ENCODE measurements around the gene ARHGAP8. TPM values are rescaled to one million over a fixed set of nuclear protein-coding genes. Genes with fewer than 3 reads are reported as not detected.

Gene ARHGAP8
- total and polyA plus RNA-seq, 2 donors (not counting 3 experiments of a cell fraction or from before 2014, with no cell fraction given): not detected

- no peaks in the 10 kb centered on the region for H3K4me1 ChIP-seq (ENCODE audit: control insufficient read depth, extremely low read depth, insufficient read depth, low read length)
- CTCF ChIA-PET: no interaction called here
- H3K9me1 ChIP-seq (replicated peaks; ENCODE audit: control insufficient read depth, extremely low read depth, insufficient read depth, low read length): no peaks in the 10 kb centered on the region
- POLR2A ChIA-PET: no interaction called here
- no peak overlapping the region for H3K9ac ChIP-seq (replicated peaks; ENCODE audit: extremely low read depth, insufficient read depth, low read length)
- no TSS peak for BruUV-seq (replicated peaks)
- FAIRE-seq (no peak), DNase-seq (ENCODE audit: low read depth, low spot score) (no peak)
- no peak overlapping the region for H2AFZ ChIP-seq (ENCODE audit: low read depth, low read length)
- H3K9me3 ChIP-seq (replicated peaks; ENCODE audit: control insufficient read depth, insufficient read depth, low read length): no peaks in the 10 kb centered on the region
- H3K4me2 ChIP-seq (ENCODE audit: insufficient read depth, low read length): no peak overlapping the region
- no peaks in the 10 kb centered on the region for H3K27me3 ChIP-seq (ENCODE audit: control insufficient read depth in 2 of 2, insufficient read depth in 2 of 2, low read length in 2 of 2)
- no peaks in the 10 kb centered on the region for H4K20me1 ChIP-seq (replicated peaks; ENCODE audit: control insufficient read depth, extremely low read depth, insufficient read depth, low read length)
- dilution Hi-C loops (cut with MboI; ENCODE audit: extremely low pct_ligation_motif_present, low sequenced_read_pairs): no loop called here
- no peaks in the 10 kb centered on the region for H3K79me2 ChIP-seq (ENCODE audit: control insufficient read depth, insufficient read depth, low read length)
- no peak for TF ChIP-seq POLR2A (IDR thresholded peaks at IDR 0.05; ENCODE audit: low read depth, low read length)
- intact Hi-C loops (cut with micrococcal nuclease): no loop called here
- H3K36me3 ChIP-seq (ENCODE audit: control insufficient read depth in 2 of 2, extremely low read depth in 1 of 2, insufficient read depth in 2 of 2, low read length in 2 of 2): no peaks in the 10 kb centered on the region
- no peak overlapping the region for H3K27ac ChIP-seq (ENCODE audit: insufficient read depth, low read depth, low read length)
- H3K4me3 ChIP-seq (replicated peaks in 1 of 3; ENCODE audit: insufficient read depth in 1 of 3, low read depth in 1 of 3, low read length in 3 of 3): no peak overlapping the region
Measured at GRCh38 chr22:44834065-44834464, 81.7 kb downstream of the ARHGAP8 start.

DNA sequence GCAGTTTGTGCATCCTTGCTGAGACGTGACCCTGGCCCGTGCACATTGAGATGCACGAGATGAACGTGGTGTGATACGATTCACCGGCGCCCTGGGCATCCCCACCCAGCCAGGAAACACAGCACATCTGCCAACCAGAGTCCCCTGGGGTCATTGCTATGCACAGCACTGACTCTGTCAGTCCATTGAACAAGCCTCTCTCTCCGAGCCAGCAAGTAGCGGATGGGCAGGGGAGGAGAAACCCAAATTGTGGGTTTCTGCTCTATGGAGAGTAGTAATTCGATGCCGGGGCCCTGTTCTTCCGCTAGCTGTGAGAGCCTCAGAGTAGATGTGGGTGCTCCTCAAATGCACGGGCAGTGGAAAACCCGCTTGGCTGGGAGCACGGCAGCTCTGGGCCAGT lies 85.1 kb downstream of the ARHGAP8 start:
- no peak for FAIRE-seq
- H3K9ac ChIP-seq (replicated peaks; ENCODE audit: extremely low read depth, insufficient read depth, low read length): no peak overlapping the region
- H3K4me2 ChIP-seq (ENCODE audit: insufficient read depth, low read length): no peak overlapping the region
- H3K9me3 ChIP-seq (replicated peaks; ENCODE audit: control insufficient read depth, insufficient read depth, low read length): no peaks in the 10 kb centered on the region
- H3K4me1 ChIP-seq (ENCODE audit: control insufficient read depth, extremely low read depth, insufficient read depth, low read length): no peaks in the 10 kb centered on the region
- intact Hi-C loops (cut with micrococcal nuclease): no loop called here
- H3K36me3 ChIP-seq (ENCODE audit: control insufficient read depth in 2 of 2, extremely low read depth in 1 of 2, insufficient read depth in 2 of 2, low read length in 2 of 2): no peaks in the 10 kb centered on the region
- H3K79me2 ChIP-seq (ENCODE audit: control insufficient read depth, insufficient read depth, low read length): no peaks in the 10 kb centered on the region
- H3K4me3 ChIP-seq (replicated peaks in 1 of 3; ENCODE audit: insufficient read depth in 1 of 3, low read depth in 1 of 3, low read length in 3 of 3): no peak overlapping the region
- no peak overlapping the region for H3K27ac ChIP-seq (ENCODE audit: insufficient read depth, low read depth, low read length)
- ChIA-PET CTCF (no interaction called here), POLR2A (no interaction called here)
- H3K9me1 ChIP-seq (replicated peaks; ENCODE audit: control insufficient read depth, extremely low read depth, insufficient read depth, low read length): no peaks in the 10 kb centered on the region
- H2AFZ ChIP-seq (ENCODE audit: low read depth, low read length): no peak overlapping the region
- DNase-seq (ENCODE audit: low read depth, low spot score): no peak
- no TSS peak for BruUV-seq (replicated peaks)
- H3K27me3 ChIP-seq (ENCODE audit: control insufficient read depth in 2 of 2, insufficient read depth in 2 of 2, low read length in 2 of 2): no peaks in the 10 kb centered on the region
- no peaks in the 10 kb centered on the region for H4K20me1 ChIP-seq (replicated peaks; ENCODE audit: control insufficient read depth, extremely low read depth, insufficient read depth, low read length)
- dilution Hi-C loops (cut with MboI; ENCODE audit: extremely low pct_ligation_motif_present, low sequenced_read_pairs): no loop called here
- TF ChIP-seq JUN (IDR thresholded peaks at IDR 0.05; ENCODE audit: borderline replicate concordance, insufficient read depth, insufficient read length, low read depth) (no peak), POLR2A (IDR thresholded peaks at IDR 0.05; ENCODE audit: low read depth, low read length) (no peak), GATA2 (IDR thresholded peaks at IDR 0.05; ENCODE audit: insufficient read depth, insufficient read length, low read depth, low read length) (no peak), MYC (IDR thresholded peaks at IDR 0.05; ENCODE audit: low read depth, low read length) (no peak), FOS (IDR thresholded peaks at IDR 0.05; ENCODE audit: borderline replicate concordance, insufficient read depth, low read length) (no peak), MAX (IDR thresholded peaks at IDR 0.05; ENCODE audit: insufficient read depth, insufficient read length) (no peak), EZH2 (IDR thresholded peaks at IDR 0.05; ENCODE audit: borderline replicate concordance, low read depth, low read length, severe bottlenecking) (no peak), POLR2AphosphoS5 (IDR thresholded peaks at IDR 0.05; ENCODE audit: insufficient read depth, low read depth, low read length) (no peak)
- TF ChIP-seq, protein P1, sequence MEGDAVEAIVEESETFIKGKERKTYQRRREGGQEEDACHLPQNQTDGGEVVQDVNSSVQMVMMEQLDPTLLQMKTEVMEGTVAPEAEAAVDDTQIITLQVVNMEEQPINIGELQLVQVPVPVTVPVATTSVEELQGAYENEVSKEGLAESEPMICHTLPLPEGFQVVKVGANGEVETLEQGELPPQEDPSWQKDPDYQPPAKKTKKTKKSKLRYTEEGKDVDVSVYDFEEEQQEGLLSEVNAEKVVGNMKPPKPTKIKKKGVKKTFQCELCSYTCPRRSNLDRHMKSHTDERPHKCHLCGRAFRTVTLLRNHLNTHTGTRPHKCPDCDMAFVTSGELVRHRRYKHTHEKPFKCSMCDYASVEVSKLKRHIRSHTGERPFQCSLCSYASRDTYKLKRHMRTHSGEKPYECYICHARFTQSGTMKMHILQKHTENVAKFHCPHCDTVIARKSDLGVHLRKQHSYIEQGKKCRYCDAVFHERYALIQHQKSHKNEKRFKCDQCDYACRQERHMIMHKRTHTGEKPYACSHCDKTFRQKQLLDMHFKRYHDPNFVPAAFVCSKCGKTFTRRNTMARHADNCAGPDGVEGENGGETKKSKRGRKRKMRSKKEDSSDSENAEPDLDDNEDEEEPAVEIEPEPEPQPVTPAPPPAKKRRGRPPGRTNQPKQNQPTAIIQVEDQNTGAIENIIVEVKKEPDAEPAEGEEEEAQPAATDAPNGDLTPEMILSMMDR (IDR thresholded peaks at IDR 0.05; ENCODE audit: extremely low read depth in 1 of 2, insufficient read depth in 1 of 2, low read depth in 1 of 2, low read length in 2 of 2): no peak
